Liver (tissue), 9 donors: ENCODE measurements around the gene IL1A. TPM values are rescaled to one million over a fixed set of nuclear protein-coding genes. Genes with fewer than 3 reads are reported as not detected.

Experiments used
- DNase-seq: peaks from one replicate; pipeline ENCODE4 v3.0.0-alpha.2; 2017; ENCODE audit warnings: low spot score
- H3K27ac ChIP-seq, 2 donors: one replicate each; pipeline ENCODE4 v1.7.0; 2013; ENCODE audit warnings: inconsistent platforms in 2 of 2, low read length in 2 of 2, control low read depth in 1 of 2, low read depth in 1 of 2, mild to moderate bottlenecking in 1 of 2
- H3K27me3 ChIP-seq, 4 donors: one replicate each; pipeline versions ENCODE4 v1.6.1 to v1.7.0; 2013; ENCODE audit warnings: low read length in 3 of 4, inconsistent platforms in 1 of 4, mild to moderate bottlenecking in 1 of 4, moderate library complexity in 1 of 4; ENCODE audit not compliant: control insufficient read depth in 4 of 4, insufficient read depth in 4 of 4
- H3K36me3 ChIP-seq, 4 donors: one replicate each; pipeline versions ENCODE4 v1.6.1 to v1.7.0; 2013; ENCODE audit warnings: low read length in 3 of 4, mild to moderate bottlenecking in 3 of 4, low read depth in 1 of 4, moderate library complexity in 1 of 4; ENCODE audit not compliant: control insufficient read depth in 4 of 4, insufficient read depth in 3 of 4
- H3K4me1 ChIP-seq, 4 donors: one replicate each; pipeline versions ENCODE4 v1.6.1 to v1.7.0; 2013; ENCODE audit warnings: low read length in 3 of 4, mild to moderate bottlenecking in 3 of 4, moderate library complexity in 1 of 4; ENCODE audit not compliant: control insufficient read depth in 4 of 4, insufficient read depth in 4 of 4
- H3K4me3 ChIP-seq, 3 donors: one replicate each; pipeline versions ENCODE4 v1.6.1 to v1.7.0; 2013; ENCODE audit warnings: low read length in 3 of 3, control low read depth in 1 of 3, low read depth in 1 of 3, mild to moderate bottlenecking in 1 of 3
- H3K9ac ChIP-seq, 2 donors: one replicate each; pipeline ENCODE4 v1.7.0; 2013; ENCODE audit warnings: low read length in 2 of 2, mild to moderate bottlenecking in 2 of 2, moderate library complexity in 2 of 2, control low read depth in 1 of 2, low read depth in 1 of 2
- H3K9me3 ChIP-seq, 4 donors: one replicate each; pipeline versions ENCODE4 v1.6.1 to v1.7.0; 2013; ENCODE audit warnings: low read length in 3 of 4; ENCODE audit not compliant: control insufficient read depth in 4 of 4
- ATF3 ChIP-seq: IDR thresholded peaks from 2 replicates; pipeline ENCODE4 v1.6.1; 2016; ENCODE audit warnings: antibody characterized with exemption
- CTCF ChIP-seq: fragments of 150-350 bp; IDR thresholded peaks from 2 replicates; pipeline ENCODE4 v1.5.1; 2017; ENCODE audit warnings: improper control_type of control experiment, low read depth, low read length; ENCODE audit not compliant: missing input control
- EGR1 ChIP-seq, 2 donors: IDR thresholded peaks; 2 replicates each; pipeline ENCODE4 v1.6.1; 2016 to 2018; ENCODE audit warnings: antibody characterized with exemption in 2 of 2, low read depth in 2 of 2
- FOXA1 ChIP-seq: IDR thresholded peaks from 2 replicates; pipeline ENCODE4 v1.6.1; 2016; ENCODE audit warnings: antibody characterized with exemption
- FOXA2 ChIP-seq: IDR thresholded peaks from 2 replicates; pipeline ENCODE4 v1.6.1; 2016; ENCODE audit warnings: antibody characterized with exemption
- GABPA ChIP-seq, 2 donors: IDR thresholded peaks in 1 of 2; conservative IDR thresholded peaks in 1 of 2; 2 replicates each; pipeline ENCODE4 v1.6.1; 2016; ENCODE audit warnings: antibody characterized with exemption in 2 of 2, mild to moderate bottlenecking in 1 of 2, moderate library complexity in 1 of 2
- HNF4A ChIP-seq, 2 donors: conservative IDR thresholded peaks; 2 replicates each; pipeline ENCODE4 v1.6.1; 2016; ENCODE audit warnings: antibody characterized with exemption in 2 of 2, mild to moderate bottlenecking in 2 of 2
- HNF4G ChIP-seq: IDR thresholded peaks from 2 replicates; pipeline ENCODE4 v1.6.1; 2016; ENCODE audit warnings: antibody characterized with exemption
- MAX ChIP-seq: IDR thresholded peaks from 2 replicates; pipeline ENCODE4 v1.6.1; 2016; ENCODE audit warnings: antibody characterized with exemption
- RAD21 ChIP-seq, 2 donors: IDR thresholded peaks; 2 replicates each; pipeline ENCODE4 v1.6.1; 2016; ENCODE audit warnings: antibody characterized with exemption in 2 of 2, mild to moderate bottlenecking in 2 of 2
- REST ChIP-seq: IDR thresholded peaks from 2 replicates; pipeline ENCODE4 v1.6.1; 2016; ENCODE audit warnings: antibody characterized with exemption, mild to moderate bottlenecking
- RXRA ChIP-seq, 2 donors: IDR thresholded peaks; 2 replicates each; pipeline ENCODE4 v1.6.1; 2017 to 2018; ENCODE audit warnings: antibody characterized with exemption in 2 of 2, mild to moderate bottlenecking in 1 of 2
- SP1 ChIP-seq: IDR thresholded peaks from 2 replicates; pipeline ENCODE4 v1.6.1; 2018; ENCODE audit warnings: antibody characterized with exemption, mild to moderate bottlenecking
- TAF1 ChIP-seq: conservative IDR thresholded peaks from 2 replicates; pipeline ENCODE4 v1.6.1; 2016; ENCODE audit warnings: antibody characterized with exemption, mild to moderate bottlenecking
- YY1 ChIP-seq: IDR thresholded peaks from 2 replicates; pipeline ENCODE4 v1.6.1; 2016; ENCODE audit warnings: antibody characterized with exemption, mild to moderate bottlenecking
- WGBS: extraction: QIAGEN DNeasy Blood & Tissue Kit; methylation state at CpG from one replicate; pipeline ENCODE4 v1.1.7; 2013; 5-methylcytosine and 5-hydroxymethylcytosine counted together
- polyA plus RNA-seq, 2 donors: library from polyadenylated mRNA; stranded (reverse) in 1 of 2; unstranded in 1 of 2; fragments of 200-250 nt in 1 of 2; fragments of >200 nt in 1 of 2; fragmentation: Nextera tagmentation in 1 of 2; extraction: Ambion mirVana in 1 of 2; gene quantifications; one replicate each; pipeline versions ENCODE4 v1.2.1 to v1.2.3, GENCODE V29; 2013 to 2015
- total RNA-seq, 2 donors: library from RNA; depleted of rRNA; stranded (reverse); fragments of >200 nt; gene quantifications; one replicate each; pipeline ENCODE4 v1.2.3, GENCODE V29; 2014
- TF ChIP-seq, protein P1 (sequence below): IDR thresholded peaks from 2 replicates; pipeline ENCODE4 v1.6.1; 2016; ENCODE audit warnings: antibody characterized with exemption
- donor health status: healthy.
- donor health status: healthy.
- donor health status: healthy.
- donor health status: healthy.
- donor health status: healthy.

IL1A gene
- total and polyA plus RNA-seq, 4 donors: 0.05 TPM; not detected in 3

DNA sequence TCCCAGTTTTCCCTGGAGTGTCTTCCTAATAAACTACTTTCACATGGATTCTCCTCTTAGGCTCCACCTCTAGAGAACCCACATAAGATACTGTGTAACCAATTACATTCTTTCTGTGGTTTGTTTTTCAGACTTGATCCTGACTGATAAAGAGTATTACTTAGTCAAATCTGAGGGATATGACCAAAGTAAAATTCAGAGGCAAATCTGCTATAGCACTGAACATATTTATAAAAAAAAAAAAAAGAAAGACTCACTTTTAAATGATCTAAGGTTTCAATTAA, 33.8 kb downstream of the IL1A start:
- peak overlapping the region; percentile 1 to 5 for H3K27ac ChIP-seq
- TF ChIP-seq REST (no peak), GABPA (IDR thresholded peaks at IDR 0.05 in 1 of 2, conservative IDR thresholded peaks at IDR 0.05 in 1 of 2) (no peak), HNF4A (conservative IDR thresholded peaks at IDR 0.05) (no peak), YY1 (no peak), FOXA2 (no peak), EGR1 (IDR thresholded peaks at IDR 0.05; ENCODE audit: low read depth in 2 of 2) (no peak), SP1 (no peak), CTCF (no peak), FOXA1 (no peak), HNF4G (no peak), MAX (no peak), RAD21 (IDR thresholded peaks at IDR 0.05) (no peak), ATF3 (no peak), TAF1 (no peak)
- TF ChIP-seq, protein P1, sequence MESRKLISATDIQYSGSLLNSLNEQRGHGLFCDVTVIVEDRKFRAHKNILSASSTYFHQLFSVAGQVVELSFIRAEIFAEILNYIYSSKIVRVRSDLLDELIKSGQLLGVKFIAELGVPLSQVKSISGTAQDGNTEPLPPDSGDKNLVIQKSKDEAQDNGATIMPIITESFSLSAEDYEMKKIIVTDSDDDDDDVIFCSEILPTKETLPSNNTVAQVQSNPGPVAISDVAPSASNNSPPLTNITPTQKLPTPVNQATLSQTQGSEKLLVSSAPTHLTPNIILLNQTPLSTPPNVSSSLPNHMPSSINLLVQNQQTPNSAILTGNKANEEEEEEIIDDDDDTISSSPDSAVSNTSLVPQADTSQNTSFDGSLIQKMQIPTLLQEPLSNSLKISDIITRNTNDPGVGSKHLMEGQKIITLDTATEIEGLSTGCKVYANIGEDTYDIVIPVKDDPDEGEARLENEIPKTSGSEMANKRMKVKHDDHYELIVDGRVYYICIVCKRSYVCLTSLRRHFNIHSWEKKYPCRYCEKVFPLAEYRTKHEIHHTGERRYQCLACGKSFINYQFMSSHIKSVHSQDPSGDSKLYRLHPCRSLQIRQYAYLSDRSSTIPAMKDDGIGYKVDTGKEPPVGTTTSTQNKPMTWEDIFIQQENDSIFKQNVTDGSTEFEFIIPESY: no peak

GRCh38 chr2:112749755-112750559, 34.3 kb downstream of the IL1A start:
- Histone ChIP-seq H3K4me1 (peaks cover 1 to 31% (median 17%) of the 10 kb centered on the region in 4 donors), H3K27ac (peak overlapping the region; percentile 1 to 5), H3K27me3 (no peaks in the 10 kb centered on the region), H3K9me3 (no peaks in the 10 kb centered on the region), H3K4me3 (no peak overlapping the region), H3K36me3 (no peaks in the 10 kb centered on the region), H3K9ac (no peak overlapping the region)
- TF ChIP-seq RXRA (IDR thresholded peaks at IDR 0.05) (peak; percentile 12 to 49), RAD21 (IDR thresholded peaks at IDR 0.05) (peak; percentile 98), MAX (no peak), CTCF (peak; percentile 94)
- WGBS: 60% methylated on average over 9 of the region's 9 CpGs
- DNase-seq: peak; percentile 82

More for the DNA sequence above, 33.8 kb downstream of the IL1A start:
- Histone ChIP-seq H3K27me3 (no peaks in the 10 kb centered on the region), H3K9ac (no peak overlapping the region), H3K9me3 (no peaks in the 10 kb centered on the region), H3K36me3 (no peaks in the 10 kb centered on the region), H3K4me3 (no peak overlapping the region), H3K4me1 (peaks cover 4 to 32% (median 17%) of the 10 kb centered on the region in 4 donors)
- no peak for DNase-seq
